GM21367 (cell line): ENCODE measurements around the gene LRRC49.
"Not testable (repeated sequence)": the region's sequence is repeated elsewhere in the genome, so short reads cannot be mapped to it uniquely, and the experiment has no call there.

ENCODE experiments used
- ATAC-seq: cut with Tn5 transposase; IDR thresholded peaks from one replicate; pipeline ENCODE4 v1.9.1; 2021; ENCODE audit not compliant: unreplicated experiment

LRRC49 gene

GRCh38 chr15:70920981-70921696, 28.5 kb downstream of the LRRC49 start:
- no peak for ATAC-seq

- ATAC-seq, result no peak
These were observed 29.5 kb downstream of the LRRC49 start for GRCh38 chr15:70922119-70922518.

GRCh38 chr15:70923311-70924080, 30.9 kb downstream of the LRRC49 start:
- ATAC-seq, result no peak

GRCh38 chr15:70926914-70927313, 34.3 kb downstream of the LRRC49 start:
- not testable (repeated sequence) for ATAC-seq

GRCh38 chr15:70931821-70932220, 39.2 kb downstream of the LRRC49 start:
- no peak for ATAC-seq

GRCh38 chr15:70932397-70932796, 39.8 kb downstream of the LRRC49 start:
- ATAC-seq, result no peak

GRCh38 chr15:70933411-70933810, 40.8 kb downstream of the LRRC49 start:
- ATAC-seq, result no peak

GRCh38 chr15:70935631-70936030, 43.0 kb downstream of the LRRC49 start:
- ATAC-seq, result no peak

- no peak for ATAC-seq
These were observed 43.7 kb downstream of the LRRC49 start for GRCh38 chr15:70936326-70936725.

GRCh38 chr15:70943285-70943684, 50.7 kb downstream of the LRRC49 start:
- ATAC-seq, result not testable (repeated sequence)

GRCh38 chr15:70947351-70948335, 55.0 kb downstream of the LRRC49 start:
- ATAC-seq, result no peak

- ATAC-seq, result no peak
These were observed 58.3 kb downstream of the LRRC49 start for GRCh38 chr15:70950953-70951352.

- ATAC-seq, result no peak
These were observed 61.5 kb downstream of the LRRC49 start for GRCh38 chr15:70954171-70954570.

GRCh38 chr15:70954733-70955132, 62.1 kb downstream of the LRRC49 start:
- ATAC-seq, result no peak

- ATAC-seq, result no peak
These were observed 62.5 kb downstream of the LRRC49 start for GRCh38 chr15:70955151-70955550.

GRCh38 chr15:70956201-70956995, 63.8 kb downstream of the LRRC49 start:
- ATAC-seq, result no peak

- no peak for ATAC-seq
These were observed 69.5 kb downstream of the LRRC49 start for GRCh38 chr15:70962084-70962483.

- no peak for ATAC-seq
These were observed 70.6 kb downstream of the LRRC49 start for GRCh38 chr15:70963199-70963598.

- no peak for ATAC-seq
These were observed 71.4 kb downstream of the LRRC49 start for GRCh38 chr15:70964058-70964457.

GRCh38 chr15:70964686-70965085, 72.1 kb downstream of the LRRC49 start:
- no peak for ATAC-seq
